Fibroblast of lung (primary cell): ENCODE measurements around the gene JMJD7.

Source experiments
- EZH2 ChIP-seq: IDR thresholded peaks from 2 replicates; pipeline ENCODE4 v1.5.1; 2012; ENCODE audit warnings: low read length, control low read depth, mild to moderate bottlenecking; ENCODE audit errors: missing control alignments
- TF ChIP-seq, protein P1 (sequence below), 2 donors: IDR thresholded peaks in 1 of 2; conservative IDR thresholded peaks in 1 of 2; 1 replicate in 1 of 2; 2 replicates in 1 of 2; pipeline ENCODE4 v1.5.1; 2011 to 2012; ENCODE audit warnings: low read length in 2 of 2, control low read depth in 1 of 2, inconsistent platforms in 1 of 2, low read depth in 1 of 2, mild to moderate bottlenecking in 1 of 2

DNA sequence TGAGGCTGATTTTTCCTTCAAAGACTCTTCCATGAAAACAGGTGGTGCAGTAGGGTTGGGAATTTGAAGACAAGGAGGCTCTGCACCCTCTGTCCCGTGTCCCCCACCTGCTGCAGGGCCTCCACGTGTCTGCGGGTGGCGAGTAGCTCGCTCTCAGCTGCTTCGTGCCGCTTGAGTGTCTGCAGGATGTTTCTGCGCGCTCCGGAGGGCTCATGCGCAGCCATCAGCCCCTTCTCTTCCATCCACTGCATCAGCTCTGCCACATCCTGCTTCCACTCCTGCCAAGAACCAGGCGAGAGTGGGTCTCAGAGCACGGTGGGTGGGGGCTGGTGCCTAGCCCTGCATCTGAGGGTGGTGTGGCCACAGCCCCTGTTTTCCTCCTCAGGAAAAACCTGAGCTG is 48.1 kb downstream of the JMJD7 start:
- TF ChIP-seq, protein P1, sequence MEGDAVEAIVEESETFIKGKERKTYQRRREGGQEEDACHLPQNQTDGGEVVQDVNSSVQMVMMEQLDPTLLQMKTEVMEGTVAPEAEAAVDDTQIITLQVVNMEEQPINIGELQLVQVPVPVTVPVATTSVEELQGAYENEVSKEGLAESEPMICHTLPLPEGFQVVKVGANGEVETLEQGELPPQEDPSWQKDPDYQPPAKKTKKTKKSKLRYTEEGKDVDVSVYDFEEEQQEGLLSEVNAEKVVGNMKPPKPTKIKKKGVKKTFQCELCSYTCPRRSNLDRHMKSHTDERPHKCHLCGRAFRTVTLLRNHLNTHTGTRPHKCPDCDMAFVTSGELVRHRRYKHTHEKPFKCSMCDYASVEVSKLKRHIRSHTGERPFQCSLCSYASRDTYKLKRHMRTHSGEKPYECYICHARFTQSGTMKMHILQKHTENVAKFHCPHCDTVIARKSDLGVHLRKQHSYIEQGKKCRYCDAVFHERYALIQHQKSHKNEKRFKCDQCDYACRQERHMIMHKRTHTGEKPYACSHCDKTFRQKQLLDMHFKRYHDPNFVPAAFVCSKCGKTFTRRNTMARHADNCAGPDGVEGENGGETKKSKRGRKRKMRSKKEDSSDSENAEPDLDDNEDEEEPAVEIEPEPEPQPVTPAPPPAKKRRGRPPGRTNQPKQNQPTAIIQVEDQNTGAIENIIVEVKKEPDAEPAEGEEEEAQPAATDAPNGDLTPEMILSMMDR (conservative IDR thresholded peaks at IDR 0.05 in 1 of 2, IDR thresholded peaks at IDR 0.05 in 1 of 2; ENCODE audit: low read depth in 1 of 2, low read length in 2 of 2), result no peak
- no peak for TF ChIP-seq EZH2
